ENCODE results near the gene BRAF.
"Not testable (repeated sequence)": the region's sequence is repeated elsewhere in the genome, so short reads cannot be mapped to it uniquely, and the experiment has no call there.

Gene BRAF

DNA sequence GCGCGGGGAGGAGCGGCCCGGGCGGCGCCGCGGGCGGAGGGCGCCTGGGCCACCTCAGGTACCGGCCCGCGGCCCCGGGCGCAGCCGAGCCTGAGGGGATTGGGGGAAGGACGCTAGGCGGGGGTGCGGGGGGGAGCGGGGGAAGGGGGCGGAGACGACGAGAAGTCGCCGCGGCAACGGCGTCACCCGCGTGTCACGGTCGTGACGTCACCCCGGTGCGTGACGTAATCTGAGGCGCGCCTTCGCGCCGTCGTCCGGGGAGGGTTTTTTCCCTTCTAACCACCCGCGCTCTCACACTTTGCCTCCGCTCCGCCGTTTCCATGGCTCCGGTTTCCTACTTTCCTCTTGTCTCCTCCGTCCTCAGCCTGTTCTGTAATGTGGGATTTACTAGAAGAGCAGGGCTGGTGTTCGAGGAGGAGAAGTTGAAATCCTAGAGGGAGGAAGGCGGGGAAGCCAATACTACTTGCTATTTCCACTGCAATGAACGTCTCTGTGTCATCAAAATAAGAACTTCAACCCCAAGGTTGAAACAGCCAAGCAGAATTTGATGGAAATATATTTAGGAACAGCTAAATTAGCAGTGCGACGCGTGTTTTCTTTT, at the start of gene BRAF:
TSS of gene BRAF (minus strand) at position 109 of the 601 bp plus-strand sequence. CDS start 226 bp downstream, outside the sequence.
- peak; percentile 85 for DNase-seq

DNA sequence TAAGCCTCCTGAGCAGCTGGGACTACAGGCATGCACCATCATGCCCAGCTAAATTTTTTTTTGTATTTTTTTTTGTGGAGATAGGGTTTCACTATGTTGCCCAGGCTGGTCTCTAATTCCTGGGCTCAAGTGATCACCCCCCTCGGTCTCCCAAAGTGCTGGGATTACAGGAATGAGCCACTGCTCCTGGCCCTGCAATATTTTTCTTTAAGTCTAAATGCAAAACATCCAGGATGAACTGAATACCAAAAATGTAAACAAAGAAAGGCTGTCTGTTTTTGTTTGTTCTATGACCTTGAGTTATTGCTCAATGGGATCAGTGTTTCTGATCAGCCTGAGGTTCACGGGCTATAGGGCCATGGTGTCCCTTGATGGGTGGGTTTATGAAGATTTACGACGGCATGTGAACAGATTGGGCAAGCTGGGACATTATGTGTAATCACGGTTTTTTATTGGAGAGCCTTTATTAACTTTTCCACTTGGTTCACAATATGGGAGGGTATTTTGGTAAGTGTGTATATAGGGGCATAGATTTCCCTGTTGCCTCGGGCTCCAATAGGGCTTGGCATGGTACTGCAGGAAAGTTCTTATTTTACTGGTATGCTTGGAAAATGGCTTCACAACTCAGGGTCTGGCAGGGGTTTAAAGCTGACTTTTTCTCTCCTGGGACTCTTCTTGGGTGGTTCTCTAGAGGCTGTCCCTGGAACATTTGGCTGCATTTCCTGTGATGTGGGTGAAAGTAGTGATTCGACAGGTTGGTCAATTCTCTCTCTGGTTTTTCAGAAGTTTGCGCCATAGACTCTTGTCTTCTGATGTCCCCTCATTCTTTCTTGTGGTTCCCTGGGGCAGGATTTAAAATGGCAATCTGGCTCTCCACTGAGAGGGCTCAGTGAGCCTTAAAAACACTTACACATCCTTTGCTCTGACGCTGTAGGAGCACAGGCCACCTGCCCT, 48.4 kb upstream of the BRAF start:
- DNase-seq = no peak

DNA sequence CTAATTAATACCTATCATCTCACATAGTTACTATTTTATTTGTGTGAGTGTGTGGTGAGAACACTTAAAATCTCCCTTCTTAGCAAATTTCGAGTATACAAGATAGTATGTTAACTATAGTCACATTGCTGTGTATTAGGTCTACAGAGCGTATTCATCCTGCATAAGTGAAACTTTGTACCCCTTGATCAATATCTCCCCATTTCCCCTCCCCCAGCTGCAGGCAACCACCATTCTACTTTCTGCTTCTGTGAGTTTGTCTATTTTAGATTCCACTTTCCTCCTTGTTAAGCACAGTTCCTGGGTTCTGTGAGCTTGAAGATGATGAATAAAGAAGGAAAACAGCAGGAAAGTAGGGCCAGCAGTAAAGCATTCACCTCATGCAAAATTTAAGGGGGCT, 47.6 kb upstream of the BRAF start:
- DNase-seq = no peak

DNA sequence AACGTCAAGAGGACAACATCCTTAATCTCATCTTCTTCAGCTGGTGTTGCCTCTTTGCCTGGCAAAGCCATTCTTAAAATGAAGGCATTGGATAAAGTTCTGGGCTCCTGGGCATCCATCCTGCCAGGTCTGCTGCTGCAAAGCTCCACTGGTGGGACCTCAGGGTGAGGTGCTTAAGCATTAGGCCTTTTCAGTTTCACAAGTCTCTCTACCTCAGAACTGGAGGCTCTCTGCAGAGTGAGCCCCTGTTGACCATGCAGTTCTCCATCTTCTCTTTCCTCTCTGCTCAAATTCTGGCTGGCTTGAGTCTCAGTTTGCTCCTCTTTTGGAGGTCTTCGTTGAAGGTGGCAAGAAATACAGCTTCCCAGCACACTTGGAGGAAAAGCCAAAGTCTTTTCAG, 42.7 kb upstream of the BRAF start:
- DNase-seq = no peak

DNA sequence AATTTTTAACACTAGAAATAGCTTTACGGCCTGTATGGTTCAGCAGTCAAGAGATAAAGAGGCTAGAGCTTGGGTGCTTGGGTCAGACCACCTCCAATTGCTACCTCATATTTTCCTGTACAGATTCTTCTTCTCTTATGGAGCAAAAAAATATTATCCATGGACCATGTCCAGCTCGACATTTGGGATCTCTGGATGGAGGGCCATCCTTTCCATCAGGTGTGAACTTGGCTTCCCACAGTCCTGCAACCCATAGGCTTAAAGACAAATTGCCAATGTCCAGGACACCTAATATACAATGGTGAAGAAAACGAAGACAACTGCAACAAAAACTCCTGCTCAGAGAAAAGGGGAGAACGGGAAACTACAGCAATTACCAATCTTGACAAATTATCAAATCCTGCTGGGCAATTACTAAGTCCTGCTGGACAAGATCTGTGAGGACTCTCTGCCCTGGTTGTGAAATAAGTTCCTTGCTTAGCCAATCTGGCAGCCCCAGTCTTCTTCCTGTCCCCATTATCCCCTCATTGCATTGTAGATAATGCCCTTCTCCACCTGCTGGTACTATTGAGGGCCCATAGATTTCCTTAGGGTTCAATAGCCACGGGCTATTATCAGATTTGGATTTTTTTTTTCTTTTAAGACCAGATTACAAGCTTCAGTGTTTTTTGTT, 42.0 kb upstream of the BRAF start:
- DNase-seq = no peak

DNA sequence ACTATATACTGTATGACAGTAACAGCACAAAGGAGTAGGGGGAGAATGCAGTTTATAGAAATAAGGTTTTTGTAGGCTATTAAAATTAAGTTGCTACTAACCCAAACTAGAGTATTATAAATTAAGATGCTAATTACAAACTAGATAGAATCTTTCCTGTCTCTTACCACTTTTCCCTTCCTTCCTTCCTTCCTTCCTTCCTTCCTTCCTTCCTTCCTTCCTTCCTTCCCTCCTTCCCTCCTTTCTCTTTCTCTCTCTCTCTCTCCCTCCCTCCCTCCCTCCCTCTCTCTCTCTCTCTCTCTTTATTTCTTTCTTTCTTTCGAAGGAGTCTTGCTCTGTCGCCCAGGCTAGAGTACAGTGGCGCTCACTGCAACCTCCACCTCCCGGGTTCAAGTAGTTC, 36.4 kb upstream of the BRAF start:
- no peak for DNase-seq

DNA sequence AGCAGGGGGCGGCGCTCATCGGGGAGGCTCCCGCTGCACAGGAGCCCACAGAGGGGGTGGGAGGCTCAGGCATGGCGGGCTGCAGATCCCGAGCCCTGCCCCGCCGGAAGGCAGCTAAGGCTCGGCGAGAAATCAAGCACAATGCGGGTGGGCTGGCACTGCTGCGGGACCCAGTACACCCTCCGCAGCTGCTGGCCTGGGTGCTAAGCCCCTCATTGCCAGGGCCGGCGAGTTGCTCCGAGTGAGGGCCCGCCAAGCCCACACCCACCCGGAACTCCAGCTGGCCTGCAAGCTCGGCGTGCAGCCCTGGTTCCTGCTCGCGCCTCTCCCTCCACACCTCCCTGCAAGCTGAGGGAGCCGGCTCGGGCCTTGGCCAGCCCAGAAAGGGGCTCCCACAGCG, 32.3 kb upstream of the BRAF start:
- DNase-seq = not testable (repeated sequence)

DNA sequence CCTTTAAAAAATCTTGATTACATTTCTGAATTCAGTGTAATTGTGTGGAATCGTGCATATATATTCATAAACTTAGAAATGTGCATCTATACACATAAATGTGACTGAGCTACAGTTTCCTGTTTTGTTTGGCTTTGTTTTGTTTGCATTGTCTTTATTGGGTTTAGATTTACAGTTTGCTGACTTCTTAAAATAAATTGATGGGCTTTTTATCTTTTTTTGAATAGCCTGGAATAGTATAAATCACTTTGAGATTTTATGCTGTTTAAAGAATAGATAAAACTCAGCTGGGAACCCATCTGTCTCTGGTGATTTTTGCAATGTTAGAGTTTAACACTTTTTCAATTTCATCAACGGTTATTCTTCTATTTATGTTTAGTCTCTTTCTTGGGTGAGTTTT, 21.2 kb upstream of the BRAF start:
- no peak for DNase-seq

DNA sequence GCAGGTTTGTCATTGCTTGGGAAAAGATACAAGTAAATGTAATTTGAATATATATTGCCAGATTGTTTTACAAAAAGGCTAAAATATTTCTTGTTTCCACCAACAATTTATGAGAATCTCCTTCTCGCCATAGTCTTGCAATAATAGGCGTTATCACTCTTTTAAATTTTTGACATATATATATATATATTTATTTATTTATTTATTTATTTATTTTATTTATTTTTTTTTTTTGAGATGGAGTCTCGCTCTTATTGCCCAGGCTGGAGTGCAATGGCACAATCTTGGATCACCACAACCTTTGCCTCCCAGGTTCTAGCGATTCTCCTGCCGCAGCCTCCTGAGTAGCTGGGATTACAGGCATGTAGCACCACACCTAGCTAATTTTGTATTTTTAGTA, 17.5 kb upstream of the BRAF start:
- DNase-seq = not testable (repeated sequence)

DNA sequence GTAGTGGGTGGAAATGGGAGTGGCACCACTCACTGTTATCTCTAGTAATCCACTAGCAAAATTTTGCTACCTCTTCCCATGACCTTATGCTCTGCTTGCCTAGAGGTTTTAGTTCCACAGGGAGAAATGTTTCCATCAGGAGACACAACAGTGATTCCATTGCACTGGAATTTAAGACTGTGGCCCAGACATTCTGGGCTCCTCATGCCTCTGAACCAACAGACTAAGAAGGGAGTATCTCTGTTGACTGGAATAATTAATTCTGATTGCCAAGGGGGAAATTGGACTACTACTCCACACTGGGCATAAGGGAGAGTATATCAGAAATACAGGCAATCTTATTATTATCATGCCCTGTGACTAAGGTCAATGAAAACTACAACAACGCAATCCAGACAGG, 16.2 kb upstream of the BRAF start:
- DNase-seq = no peak

DNA sequence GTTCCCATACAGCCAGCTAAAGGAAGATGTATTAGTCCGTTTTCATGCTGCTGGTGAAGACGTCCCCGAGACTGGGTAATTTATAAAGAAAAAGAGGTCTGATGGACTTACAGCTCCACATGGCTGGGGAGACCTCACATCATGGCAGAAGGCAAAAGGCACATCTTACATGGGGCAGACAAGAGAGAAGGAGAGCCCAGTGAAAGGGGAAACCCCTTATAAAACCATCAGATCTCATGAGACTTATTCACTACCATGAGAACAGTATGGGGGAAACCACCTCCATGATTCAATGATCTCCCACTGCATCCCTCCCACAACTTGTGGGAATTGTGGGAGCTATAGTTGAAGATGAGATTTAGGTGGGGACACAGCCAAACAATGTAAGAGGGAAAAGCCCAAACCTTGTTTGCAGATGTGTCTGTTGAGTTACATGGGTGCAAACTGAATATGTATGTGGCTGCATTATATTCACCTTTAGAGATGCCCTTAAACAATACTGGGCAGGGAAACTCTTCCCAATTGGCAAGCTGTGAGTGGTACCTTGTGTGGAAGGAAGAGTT, 13.1 kb upstream of the BRAF start:
- no peak for DNase-seq

DNA sequence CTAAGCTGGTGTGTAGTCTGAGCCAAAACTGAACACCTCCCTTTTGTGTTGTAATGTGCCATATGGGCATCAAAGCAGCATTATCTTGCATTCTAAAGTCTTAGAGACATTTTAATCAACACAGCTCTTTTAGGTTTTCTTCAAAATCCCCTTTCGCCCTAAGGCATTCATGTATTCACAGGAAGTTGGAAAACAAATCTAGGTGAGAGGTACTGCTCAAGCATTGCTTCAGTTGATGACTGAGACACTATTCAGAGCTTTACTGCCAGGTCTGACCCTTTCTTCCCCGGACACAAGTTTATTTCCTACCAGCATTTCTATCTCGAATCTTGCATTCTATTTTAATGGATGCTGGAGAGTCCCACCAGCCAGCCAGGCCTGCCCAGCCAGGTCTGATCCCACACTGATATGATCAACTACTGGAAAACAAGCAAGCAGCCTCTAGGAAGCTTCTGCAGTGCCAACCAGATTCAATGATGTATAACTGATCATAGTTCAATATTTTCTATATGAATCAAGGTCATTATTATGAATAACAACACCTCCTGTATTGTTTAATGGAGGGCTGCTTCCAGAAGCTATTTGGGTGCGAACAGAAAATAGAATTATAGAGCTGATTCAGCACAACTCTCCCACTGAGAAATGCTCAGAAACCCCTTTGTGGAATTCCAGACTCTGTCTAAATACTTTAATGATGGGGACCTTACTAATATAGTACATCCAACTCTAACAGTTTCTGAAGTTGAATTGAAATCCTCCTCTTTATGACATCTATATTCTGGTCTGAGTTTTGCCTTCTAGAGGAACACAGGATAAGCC, 4.0 kb upstream of the BRAF start:
- DNase-seq = no peak

DNA sequence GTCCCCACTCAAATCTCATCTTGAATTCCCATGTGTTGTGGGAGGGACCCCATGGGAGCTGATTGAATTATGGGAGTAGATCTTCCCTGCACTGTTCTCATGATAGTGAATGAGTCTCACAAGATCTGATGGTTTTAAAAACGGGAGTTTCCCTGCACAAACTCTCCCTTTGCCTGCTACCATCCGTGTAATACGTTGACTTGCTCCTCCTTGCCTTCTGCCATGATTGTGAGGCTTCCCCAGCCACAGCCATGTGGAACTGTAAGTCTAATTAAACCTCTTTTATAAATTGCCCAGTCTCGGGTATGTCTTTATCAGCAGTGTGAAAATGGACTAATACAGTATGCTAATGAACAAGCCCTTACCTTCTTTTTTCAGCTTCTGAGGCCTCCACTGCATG, 3.2 kb upstream of the BRAF start:
- not testable (repeated sequence) for DNase-seq

DNA sequence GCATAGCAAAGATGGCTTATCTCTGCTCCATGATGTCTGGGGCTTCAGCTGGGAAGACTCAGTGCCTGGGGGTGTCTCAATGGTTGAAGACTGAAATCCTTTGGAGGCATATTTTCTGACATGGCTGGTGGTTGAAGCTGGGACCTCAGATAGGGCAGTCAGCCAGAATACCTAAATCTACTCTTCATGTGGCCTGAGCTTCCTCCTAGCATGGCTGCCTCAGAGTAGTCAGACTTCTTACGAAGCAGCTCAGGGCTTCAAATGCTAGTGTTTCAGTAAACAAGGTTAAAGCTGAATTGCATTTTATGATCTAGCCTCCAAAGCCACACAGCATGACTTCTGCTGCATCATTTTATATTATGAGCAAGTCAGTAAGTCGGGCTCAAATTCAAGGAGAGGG, 2.6 kb upstream of the BRAF start:
- no peak for DNase-seq

DNA sequence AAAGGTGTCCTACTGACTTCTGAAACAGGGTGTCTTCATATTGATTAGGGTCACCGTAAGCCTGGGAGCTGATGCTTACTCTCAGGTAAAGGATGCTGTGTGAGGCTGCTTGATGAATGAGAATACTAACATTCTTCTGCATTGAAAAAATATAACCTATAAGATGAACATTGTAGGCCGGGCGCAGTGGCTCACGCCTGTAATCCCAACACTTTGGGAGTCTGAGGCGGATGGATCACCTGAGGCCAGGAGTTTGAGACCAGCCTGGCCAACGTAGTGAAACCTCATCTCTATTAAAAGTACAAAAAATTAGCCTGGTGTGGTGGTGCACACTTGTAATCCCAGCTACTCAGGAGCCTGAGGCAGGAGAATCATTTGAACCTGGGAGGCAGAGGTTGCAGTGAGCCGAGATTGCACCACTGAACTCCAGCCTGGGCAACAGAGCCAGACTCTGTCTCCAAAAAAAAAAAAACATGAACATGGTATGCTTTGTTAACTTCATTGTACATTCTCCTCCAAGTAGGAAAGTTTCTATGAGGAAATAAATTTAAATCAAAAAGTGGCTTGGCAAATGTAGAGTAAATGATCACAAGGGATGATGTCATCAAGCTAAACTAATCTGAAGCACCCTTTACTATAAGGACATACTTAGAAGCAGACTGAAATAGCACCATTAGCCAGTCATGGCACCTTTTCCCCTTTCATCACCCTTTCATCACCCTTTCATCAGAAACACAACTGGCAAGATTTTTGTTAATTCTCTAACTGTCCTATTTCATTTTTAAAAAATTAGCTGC, 1.5 kb upstream of the BRAF start:
- DNase-seq = no peak

DNA sequence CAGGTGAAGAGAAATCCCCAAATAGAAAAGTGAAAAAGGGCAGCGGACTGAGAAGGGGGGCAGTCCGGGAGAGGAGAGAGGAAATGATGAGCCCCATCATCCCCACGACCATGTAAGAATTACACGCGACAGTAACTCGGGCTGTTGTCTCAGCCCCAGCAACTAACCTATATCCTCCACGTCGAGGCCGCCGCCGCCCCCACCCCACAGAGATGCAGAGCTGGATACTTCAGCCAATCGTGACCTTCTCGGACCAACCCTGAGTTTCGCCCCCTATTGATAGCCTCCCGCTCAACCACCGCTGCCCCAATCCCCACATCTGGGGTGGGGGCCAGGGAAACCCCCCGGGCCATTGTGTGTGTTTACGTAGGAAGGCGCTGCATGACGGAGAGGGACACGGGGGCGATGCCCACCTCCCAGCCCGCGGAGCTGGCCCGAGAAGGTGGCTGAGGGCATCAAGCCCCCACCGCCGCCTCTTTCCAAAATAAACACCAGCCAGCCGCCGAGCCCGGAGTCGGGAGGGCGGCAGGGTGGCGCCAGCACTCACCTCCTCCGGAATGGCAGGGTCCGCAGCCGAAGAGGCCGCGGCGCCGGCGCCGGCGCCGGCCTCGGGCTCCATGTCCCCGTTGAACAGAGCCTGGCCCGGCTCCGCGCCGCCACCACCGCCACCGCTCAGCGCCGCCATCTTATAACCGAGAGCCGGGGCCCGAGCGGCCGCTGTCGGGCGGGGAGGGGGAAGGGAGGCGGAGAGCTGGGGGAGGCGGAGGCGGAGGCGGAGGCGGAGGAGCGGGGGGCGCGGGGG, 509 bp downstream of the BRAF start:
- DNase-seq = peak; percentile 65

DNA sequence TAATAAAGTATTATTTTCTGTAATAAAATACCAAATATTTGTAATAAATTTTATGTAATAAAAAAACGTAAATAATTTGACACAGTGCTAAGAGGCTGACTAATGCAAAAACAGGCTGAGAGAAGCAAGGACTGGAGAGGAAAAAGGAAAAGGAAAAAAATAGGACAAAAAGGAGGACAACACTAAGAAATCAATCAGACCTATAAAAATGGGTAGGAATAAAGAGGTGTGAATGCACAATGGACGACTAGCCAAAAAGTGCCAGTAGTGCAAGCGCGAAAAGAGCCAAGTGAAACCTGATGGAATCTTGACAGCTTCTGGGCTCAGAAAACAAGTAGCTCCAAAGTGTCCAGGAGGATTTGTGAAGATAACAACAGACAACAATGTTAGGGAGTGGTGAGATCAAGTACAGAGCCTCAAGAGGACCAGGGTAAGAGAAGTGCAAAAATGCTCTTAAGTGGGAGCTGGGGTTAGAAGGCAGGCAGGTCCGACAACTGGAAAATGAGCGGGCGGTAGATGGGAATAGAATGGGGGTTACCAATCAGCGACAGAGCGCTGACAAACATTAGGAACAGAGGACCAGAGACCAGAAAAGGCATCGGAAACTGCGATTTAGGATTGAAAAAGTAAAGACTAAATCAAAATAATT, 1.2 kb downstream of the BRAF start:
- DNase-seq = no peak

DNA sequence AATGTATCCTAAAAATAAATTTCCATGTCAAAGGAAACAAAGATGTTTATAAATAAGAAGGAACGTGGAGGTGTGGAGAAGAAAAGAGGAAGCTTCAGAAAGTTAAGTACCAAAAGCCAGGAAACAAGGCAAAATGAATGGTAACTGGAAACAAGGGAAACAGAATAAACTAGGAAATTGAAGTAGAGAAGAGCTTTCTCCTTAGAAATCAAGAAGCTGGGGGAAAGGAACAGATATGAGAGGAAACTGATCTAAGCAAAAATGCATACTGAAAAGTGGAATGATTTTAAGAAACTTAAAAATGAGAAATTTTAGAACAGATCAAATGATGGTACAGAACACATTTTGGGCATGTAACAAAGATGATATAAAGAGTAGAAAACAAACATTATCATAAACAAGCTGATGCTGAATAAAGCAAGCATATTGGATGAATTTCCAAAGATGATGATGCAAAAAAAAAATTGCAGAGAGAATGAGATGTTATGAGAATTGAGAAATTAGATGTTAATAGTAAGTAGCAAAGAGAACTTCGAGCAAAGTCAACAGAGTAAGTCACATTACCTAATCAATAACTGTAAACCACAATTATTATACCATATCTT, 1.9 kb downstream of the BRAF start:
- no peak for DNase-seq

DNA sequence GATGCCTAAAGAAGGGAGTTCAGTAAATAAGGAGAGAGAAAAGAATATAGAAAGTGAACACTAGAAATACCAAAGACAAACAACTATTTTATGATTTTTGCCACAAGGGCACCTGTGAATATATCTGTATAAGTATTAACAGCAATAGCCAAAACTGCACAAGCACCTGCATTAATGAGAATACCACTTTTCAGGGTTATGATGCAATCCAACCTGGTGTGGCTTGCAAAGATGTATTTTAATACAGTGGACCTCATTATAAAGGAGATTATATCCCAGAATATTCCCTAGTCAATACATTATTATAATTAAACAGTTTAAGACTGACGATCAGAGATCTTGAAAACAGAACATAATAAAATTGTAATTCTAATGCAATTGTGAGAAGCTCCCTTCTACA, 4.0 kb downstream of the BRAF start:
- no peak for DNase-seq

DNA sequence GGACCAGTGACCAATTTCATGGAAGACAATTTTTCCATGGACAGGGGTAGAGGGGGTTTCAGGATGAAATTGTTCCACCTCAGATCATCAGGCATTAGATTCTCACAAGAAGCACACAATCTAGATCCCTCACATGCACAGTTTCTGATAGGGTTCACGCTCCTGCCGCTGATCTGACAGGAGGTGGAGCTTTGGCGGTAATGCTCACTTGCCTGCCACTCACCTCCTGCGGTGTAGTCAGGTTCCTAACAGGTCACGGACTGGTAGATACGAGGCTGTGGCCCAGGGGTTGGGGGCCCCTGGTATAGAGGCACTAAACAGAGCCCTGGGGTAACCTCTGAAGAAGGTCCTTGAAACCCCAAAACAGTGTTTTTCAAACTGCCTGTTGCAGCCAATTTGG, 6.5 kb downstream of the BRAF start:
- no peak for DNase-seq

Measured in NCI-H774 (cell line).